GM21381 (cell line): ENCODE results near the gene SETBP1.

Experiments
- ATAC-seq: cut with Tn5 transposase; IDR thresholded peaks from one replicate; pipeline ENCODE4 v1.9.1; 2021; ENCODE audit warnings: mild to moderate bottlenecking, moderate library complexity; ENCODE audit not compliant: unreplicated experiment

Gene SETBP1

GRCh38 chr18:45055811-45056210 lies 375.1 kb downstream of the SETBP1 start:
- no peak for ATAC-seq

DNA sequence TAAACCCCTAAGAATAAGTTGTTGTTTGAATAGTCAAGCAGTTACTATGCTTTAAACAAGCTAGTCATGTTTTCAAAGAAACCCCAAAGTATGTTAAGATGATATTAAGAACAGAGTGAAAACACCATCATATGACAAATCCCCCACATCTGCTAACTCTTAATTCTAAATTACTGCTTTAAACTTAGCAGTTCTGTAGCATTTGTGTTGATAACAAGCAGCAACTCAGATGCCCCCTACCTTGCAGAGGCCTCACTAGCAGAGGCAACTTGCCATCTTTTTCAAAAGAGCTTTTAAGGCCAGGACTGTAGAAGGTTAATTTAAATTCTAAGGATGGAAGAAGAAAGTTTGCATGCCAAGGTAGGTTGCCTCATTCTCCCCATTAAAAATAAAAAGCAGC lies 376.2 kb downstream of the SETBP1 start:
- no peak for ATAC-seq

- no peak for ATAC-seq
Observed at GRCh38 chr18:45057955-45058600, 377.4 kb downstream of the SETBP1 start.

GRCh38 chr18:45059695-45060094 lies 379.0 kb downstream of the SETBP1 start:
- ATAC-seq = no peak

GRCh38 chr18:45060102-45060501 lies 379.4 kb downstream of the SETBP1 start:
- ATAC-seq = no peak

DNA sequence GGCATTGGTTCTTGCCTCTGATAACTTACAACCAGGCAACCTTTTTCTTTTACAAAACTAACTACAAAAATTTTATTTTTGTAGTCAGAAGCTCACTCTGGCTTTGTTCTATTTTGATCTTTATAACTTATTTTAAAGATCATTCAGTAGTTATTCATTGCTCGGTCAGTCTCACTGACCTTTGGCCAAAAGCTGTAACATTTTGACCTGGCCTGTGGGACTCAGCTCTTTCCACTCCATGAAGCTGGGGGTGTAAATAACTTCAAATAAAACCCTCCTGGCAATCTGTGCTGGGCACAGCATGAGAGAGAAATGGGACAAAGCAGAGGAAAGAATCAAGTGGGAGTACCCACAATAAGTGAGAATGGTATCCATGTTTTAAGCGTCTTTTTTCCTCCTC lies 380.7 kb downstream of the SETBP1 start:
- no peak for ATAC-seq

GRCh38 chr18:45063246-45064038 lies 382.8 kb downstream of the SETBP1 start:
- no peak for ATAC-seq

DNA sequence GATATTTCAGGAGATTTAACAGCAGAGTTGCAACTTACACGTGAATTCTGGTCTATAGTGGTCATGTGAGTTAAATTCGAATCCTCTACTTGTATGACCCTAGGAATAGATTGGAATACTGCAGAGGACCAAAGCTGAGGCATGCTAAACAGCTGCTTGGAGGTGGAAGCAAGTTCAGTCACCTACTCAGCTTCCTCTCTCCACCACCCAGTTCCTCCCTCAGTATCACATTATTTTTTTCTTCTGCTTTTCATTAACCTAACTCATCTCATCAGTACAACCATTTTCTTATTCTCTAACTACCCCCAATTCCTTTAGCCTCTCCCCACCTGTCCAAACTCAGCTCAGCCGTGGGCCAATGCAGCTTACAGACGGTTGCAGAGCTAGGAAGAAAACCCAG lies 385.5 kb downstream of the SETBP1 start:
- ATAC-seq = no peak

- ATAC-seq = no peak
Observed at GRCh38 chr18:45066886-45067285, 386.2 kb downstream of the SETBP1 start.

- no peak for ATAC-seq
Observed at GRCh38 chr18:45068400-45069094, 387.9 kb downstream of the SETBP1 start.

GRCh38 chr18:45069546-45069945 lies 388.9 kb downstream of the SETBP1 start:
- no peak for ATAC-seq

- no peak for ATAC-seq
Observed at GRCh38 chr18:45071956-45072355, 391.3 kb downstream of the SETBP1 start.

DNA sequence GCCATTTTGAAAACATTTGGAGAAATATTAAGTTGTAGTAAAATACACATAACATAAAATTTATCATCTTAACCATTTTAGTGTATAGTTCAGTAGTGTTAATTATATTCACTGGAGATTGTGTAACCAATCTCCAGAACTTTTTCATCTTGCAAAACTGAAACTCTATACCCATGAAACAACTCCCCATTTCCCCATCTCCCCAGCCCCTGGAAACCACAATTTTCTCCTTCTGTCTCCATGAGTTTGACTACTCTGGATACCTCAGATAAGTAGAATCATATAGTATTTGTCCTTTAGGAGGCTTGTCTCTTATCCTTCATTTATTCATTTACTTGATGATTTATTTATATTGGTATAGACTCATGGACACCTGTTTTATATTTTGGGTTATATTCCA lies 392.9 kb downstream of the SETBP1 start:
- no peak for ATAC-seq

DNA sequence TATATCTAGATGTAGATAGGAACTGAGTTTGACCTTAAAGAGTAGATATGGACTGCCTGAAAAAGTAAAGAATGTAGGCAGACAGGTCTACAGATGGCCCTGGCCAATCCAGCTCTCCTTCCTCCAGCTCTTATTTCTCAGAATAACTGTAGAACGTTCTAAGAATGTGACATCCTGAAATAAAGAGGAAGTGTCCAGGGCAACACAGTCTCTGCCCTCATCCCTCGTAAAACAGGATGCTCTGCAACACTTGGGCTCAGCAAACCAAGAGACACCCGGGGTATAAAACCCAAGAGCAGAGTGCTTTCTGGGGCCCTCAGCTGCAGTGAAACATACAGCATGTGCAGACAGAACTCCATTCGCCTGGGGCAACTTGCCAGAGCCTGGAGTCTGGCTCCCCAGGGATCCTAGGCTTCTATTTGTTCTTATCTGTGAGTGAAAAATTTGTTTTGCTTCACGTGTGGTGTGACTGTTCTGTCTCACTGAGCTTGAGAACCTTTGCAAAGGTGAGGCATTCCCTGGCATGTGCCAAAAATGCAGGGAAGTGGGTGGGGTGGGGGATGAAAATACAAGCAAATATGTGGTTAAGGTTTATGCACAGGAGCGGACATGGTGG lies 401.0 kb downstream of the SETBP1 start:
- ATAC-seq = no peak

DNA sequence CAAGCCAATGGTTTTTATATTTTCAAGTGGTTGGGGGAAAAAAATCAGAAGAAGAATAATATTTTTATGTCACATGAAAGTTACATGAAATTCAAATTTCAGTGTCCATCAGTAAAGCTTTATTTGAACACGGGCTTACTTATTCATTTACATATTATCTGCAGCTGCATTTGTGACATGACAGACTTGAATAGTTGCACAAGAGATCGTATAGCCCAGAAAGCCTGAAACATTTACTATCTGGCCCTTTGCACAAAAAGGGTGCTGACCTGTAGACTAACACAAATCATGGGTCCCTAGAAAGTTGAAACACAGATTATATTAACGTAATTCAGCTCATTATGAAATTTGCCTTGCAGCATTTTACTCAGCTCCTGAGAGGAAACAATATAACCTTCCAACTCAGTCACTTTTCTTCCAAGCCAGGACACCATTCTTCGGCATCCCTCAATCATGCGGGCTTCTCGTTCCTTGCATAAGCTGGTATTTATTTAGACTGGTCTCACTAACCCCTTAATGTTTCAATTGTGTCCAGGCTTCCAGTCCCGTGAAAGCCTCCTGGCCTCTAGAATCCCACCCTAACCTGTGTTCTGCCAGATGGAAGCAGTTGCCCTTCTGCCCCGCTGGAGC lies 402.7 kb downstream of the SETBP1 start:
- no peak for ATAC-seq

- no peak for ATAC-seq
Observed at GRCh38 chr18:45084206-45084605, 403.5 kb downstream of the SETBP1 start.

DNA sequence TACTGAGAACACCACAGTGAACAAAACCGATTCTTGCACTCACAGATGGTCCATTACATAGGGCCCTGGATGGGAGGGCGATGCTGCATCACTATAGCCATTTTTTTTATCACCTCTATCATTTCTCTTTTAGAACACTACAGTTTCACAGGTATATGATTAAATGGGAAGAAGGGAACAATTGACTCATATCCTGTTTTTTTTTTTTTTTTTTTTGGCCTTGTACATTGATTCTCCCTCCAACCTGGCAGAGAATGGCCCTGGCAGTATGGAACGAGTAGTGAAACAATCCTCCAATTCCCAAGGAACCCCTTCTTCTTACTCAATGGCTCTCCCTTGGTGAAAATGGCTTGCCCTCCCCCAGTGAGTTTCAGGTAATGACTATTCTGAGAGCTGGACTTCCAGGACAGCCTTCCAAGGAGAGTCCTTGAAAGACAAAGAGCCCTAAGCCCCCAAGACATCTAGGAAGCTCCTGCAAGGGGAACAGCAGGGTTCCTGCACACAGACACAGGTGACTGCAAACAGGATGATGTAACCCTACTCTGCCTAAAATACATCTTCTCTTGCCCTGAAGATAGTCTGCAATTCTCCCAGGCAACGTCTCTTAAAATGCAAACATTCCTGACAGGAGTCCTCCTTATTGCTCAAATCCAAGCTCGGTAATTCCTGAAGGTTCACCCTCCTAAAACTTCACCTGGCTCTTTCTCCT lies 405.4 kb downstream of the SETBP1 start:
- ATAC-seq = no peak

- ATAC-seq = no peak
Observed at GRCh38 chr18:45086777-45087176, 406.1 kb downstream of the SETBP1 start.

DNA sequence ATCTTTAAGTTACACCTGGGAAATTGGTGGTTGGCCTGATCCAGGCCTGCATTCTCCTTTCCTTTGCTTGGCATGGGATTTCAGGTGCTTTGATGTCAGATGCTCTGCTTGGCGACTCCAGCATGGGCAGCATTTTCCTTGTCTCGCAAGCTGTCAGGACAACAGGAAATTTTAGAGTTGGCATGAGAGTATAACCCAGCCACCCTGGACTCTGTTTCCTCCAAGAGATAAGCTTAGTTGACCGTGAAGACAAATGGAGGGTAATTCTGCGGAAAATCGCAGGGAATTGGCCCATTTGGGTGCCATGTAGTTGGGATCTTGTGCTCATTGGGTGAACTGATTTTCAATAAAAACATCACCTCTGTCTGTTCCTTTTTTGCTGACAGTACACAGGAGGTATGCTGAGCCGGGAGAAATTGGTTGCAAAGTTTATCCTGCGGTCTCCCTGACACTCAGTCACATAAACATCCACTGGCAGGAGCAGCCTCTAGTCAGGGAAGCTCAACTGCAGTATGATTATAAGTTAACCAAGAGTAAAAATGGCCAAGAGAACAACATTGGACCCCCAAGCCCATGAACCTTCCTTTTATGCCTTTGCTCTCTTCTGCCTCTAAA lies 409.9 kb downstream of the SETBP1 start:
- no peak for ATAC-seq
